GM18858 (cell line): ENCODE results near the gene ADH6.
"Not testable (repeated sequence)": the region's sequence is repeated elsewhere in the genome, so short reads cannot be mapped to it uniquely, and the experiment has no call there.

Source experiments
- ATAC-seq: cut with Tn5 transposase; IDR thresholded peaks from one replicate; pipeline ENCODE4 v1.9.1; 2021; ENCODE audit not compliant: unreplicated experiment

ADH6 gene

DNA sequence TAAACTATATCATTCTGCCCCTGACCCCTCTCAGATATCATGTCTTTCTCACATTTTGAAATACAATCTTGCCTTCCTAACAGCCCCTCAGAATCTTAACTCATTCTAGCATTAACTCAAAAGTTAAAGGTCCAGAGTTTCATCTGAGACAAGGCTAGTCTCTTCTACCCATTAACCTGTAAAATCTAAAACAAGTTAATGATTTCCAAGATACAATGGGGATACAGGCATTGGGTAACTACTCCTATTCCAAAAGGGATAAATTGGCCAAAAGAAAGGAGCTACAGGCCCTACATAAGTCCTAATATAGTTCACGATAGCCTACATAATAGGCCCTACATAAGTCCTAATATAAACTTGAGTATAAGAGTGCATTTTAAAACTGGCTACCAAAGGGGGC lies 18.9 kb downstream of the ADH6 start:
- no peak for ATAC-seq

- no peak for ATAC-seq
Observed at GRCh38 chr4:99190336-99190735, 28.7 kb downstream of the ADH6 start.

GRCh38 chr4:99189900-99190299 lies 29.1 kb downstream of the ADH6 start:
- not testable (repeated sequence) for ATAC-seq

DNA sequence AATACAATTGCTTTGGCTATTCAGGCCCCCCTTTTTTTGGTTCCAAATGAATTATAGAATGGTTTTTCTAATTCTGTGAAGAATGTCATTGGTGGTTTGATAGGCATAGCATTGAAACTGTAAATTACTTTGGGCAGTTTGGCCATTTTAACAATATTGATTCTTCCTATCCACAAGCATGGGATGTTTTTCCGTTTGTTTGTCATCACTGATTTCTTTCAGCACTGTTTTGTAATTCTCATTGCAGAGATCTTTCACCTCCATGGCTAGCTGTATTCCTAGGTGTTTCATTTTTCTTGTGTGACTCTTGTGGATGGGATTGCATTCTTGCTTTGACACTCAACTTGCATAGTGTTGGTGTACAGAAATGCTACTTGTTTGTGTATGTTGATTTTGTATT lies 33.0 kb downstream of the ADH6 start:
- no peak for ATAC-seq

- no peak for ATAC-seq
Observed at GRCh38 chr4:99185581-99185980, 33.5 kb downstream of the ADH6 start.

- ATAC-seq: no peak
Observed at GRCh38 chr4:99180382-99181070, 38.5 kb downstream of the ADH6 start.

- ATAC-seq: no peak
Observed at GRCh38 chr4:99179626-99180025, 39.4 kb downstream of the ADH6 start.

- no peak for ATAC-seq
Observed at GRCh38 chr4:99179178-99179577, 39.9 kb downstream of the ADH6 start.

- no peak for ATAC-seq
Observed at GRCh38 chr4:99166544-99166943, 52.5 kb downstream of the ADH6 start.

- ATAC-seq: no peak
Observed at GRCh38 chr4:99165978-99166377, 53.1 kb downstream of the ADH6 start.

DNA sequence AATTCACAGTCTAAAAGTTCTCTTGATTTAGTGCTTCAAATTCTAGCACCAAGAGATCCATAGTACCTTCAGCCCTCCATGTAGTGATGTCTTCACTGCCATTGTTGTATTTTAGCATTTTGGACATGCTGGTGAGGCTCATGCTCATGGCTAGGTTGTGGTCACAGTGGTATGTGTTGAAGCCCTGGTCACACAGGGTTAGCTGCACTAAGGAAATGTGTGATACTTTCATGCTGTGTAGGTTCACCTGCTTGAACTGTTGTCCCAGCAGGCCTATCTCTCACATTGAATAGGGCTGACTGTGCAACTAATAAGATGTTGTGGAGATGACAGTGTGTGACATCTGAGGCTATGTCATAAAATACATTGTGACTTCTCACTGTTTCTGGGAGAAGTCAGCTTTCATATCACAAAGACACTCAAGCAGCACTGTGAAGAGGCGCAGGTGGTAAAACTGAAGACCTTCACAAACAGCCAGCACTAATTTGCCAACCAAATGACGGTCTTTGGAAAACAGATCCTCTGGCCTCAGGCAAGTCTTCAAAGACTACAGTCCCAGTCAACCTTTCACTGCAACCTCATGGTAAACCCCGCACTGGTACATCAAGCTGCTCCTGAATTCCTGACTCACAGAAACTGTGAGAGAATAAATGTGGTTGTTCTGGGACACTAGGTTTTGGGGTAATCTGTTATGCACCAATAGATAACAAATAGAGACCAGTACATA lies 57.5 kb downstream of the ADH6 start:
- no peak for ATAC-seq

GRCh38 chr4:99159699-99160098 lies 59.3 kb downstream of the ADH6 start:
- no peak for ATAC-seq

DNA sequence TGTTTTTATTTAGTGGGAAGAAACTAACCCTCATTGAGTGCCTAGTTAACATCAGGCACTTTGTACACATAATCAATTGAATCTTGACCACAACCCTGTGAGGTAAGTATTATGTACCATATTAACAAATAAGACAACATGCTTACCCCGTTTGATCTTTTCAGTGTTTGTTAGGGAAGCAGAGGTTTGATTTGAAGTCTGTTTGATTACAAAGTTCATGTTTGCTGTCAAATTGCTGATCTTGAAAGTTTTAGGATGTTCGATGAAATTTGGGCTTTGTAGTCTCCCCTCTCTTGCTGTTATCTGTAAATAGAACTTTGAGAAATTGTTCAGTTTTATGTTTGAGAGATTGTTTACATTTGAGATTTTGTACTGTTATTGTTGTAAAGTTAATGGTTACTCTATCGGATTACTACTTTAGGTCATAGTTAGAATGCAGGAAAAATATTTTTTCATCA lies 61.5 kb downstream of the ADH6 start:
- ATAC-seq: no peak

DNA sequence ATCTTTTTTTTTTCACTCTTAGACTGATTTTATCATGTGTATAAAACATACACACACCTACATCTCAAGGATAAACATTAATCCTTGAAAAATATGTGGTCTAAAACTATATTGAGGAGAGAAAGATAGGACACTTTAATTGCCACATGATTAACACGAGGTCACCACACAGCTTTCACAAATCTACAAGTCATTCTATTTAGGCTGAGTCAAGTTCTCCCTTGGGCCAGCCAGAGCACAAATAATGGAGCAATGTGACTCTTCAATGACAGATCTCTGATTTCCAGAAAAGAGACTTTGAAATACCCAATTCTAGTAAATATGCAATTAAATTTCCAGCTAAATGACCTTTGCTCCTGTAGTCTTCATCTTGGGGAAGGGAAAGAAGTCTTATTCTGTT lies 62.1 kb downstream of the ADH6 start:
- no peak for ATAC-seq

- ATAC-seq: no peak
Observed at GRCh38 chr4:99154658-99155342, 64.2 kb downstream of the ADH6 start.
